ENCODE measurements around the gene GDF15.

GRCh38 chr19:18426416-18426767 lies 40.4 kb downstream of the GDF15 start:
- TF ChIP-seq CTCF (IDR thresholded peaks at IDR 0.05) (no peak), KDM1A (IDR thresholded peaks at IDR 0.05; ENCODE audit: low read depth) (no peak), EP300 (IDR thresholded peaks at IDR 0.05) (no peak), POLR2AphosphoS2 (conservative IDR thresholded peaks at IDR 0.05; ENCODE audit: low read length) (no peak), TP53 (CRISPR knock-in tag; IDR thresholded peaks at IDR 0.05) (no peak), ESRRA (IDR thresholded peaks at IDR 0.05; ENCODE audit: borderline replicate concordance, low read length) (no peak), RNF2 (IDR thresholded peaks at IDR 0.05; ENCODE audit: borderline replicate concordance, low read depth) (no peak), MAX (IDR thresholded peaks at IDR 0.05) (no peak)

Measured in A549 (cell line).